ENCODE results near the gene PGAP6. TPM values are rescaled to one million over a fixed set of nuclear protein-coding genes. Genes with fewer than 3 reads are reported as not detected.
A peak's percentile ranks its signal among the peaks of the same experiment; 100 is the strongest.

The PGAP6 gene
- total and polyA plus RNA-seq, 2 of the 13 experiments (the other 11 are each of a cell fraction or from before 2014, with no cell fraction given) = 52.7 to 136 TPM

DNA sequence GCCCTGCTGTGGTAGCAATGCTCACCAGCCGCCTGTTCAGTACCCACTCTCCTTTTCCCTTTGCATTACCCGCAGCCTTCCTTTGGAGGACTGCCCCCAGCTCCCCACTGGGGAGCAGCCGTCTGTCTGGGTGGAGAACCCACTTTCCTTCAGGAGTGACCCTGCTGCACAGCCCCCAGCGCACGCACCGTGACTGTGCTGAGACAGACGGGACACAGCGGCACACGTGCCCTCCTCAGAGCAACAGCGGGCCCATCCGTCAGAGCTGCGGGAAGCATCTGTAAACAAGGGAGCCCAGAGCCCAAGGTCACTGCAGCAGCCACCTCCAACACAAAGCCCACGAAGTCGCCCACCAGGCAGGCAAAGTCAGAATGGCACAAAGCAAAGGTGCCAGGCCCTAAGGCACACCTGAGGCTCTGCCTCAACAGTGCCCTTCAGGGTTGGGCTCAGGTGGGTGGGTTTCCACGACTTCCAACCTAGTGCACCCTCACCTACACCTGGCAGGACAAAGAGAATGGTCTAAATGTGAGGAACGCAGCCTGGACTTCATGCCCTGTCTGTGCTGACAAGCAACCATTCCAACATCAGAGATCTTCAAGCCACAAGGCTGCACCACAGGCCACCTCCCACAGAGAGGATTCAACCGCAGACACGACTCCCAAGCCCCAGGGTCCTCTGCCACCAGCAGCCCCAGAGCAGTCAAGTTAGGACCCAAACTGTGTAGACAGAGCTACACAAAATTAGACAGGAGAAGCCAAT is 39.1 kb downstream of the PGAP6 start (continued):
- TF ChIP-seq, protein P1, sequence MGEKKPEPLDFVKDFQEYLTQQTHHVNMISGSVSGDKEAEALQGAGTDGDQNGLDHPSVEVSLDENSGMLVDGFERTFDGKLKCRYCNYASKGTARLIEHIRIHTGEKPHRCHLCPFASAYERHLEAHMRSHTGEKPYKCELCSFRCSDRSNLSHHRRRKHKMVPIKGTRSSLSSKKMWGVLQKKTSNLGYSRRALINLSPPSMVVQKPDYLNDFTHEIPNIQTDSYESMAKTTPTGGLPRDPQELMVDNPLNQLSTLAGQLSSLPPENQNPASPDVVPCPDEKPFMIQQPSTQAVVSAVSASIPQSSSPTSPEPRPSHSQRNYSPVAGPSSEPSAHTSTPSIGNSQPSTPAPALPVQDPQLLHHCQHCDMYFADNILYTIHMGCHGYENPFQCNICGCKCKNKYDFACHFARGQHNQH (CRISPR knock-in tag; IDR thresholded peaks at IDR 0.05) = peak; percentile 53; the same call in 1 of the 2 replicates
- TF ChIP-seq, protein P2, sequence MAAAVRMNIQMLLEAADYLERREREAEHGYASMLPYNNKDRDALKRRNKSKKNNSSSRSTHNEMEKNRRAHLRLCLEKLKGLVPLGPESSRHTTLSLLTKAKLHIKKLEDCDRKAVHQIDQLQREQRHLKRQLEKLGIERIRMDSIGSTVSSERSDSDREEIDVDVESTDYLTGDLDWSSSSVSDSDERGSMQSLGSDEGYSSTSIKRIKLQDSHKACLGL (CRISPR knock-in tag; IDR thresholded peaks at IDR 0.05) = peak; percentile 81; the same call in 1 of the 2 replicates
- TF ChIP-seq SRSF1 (optimal IDR thresholded peaks at IDR 0.05; ENCODE audit: low read depth, low read length) = peak; percentile 30
- TF ChIP-seq CAMTA2 (CRISPR knock-in tag; IDR thresholded peaks at IDR 0.05; ENCODE audit: borderline replicate concordance) = 0 out of 2 replicates have a peak, but pooled peaks have one; percentile 65
- TF ChIP-seq, protein P3, sequence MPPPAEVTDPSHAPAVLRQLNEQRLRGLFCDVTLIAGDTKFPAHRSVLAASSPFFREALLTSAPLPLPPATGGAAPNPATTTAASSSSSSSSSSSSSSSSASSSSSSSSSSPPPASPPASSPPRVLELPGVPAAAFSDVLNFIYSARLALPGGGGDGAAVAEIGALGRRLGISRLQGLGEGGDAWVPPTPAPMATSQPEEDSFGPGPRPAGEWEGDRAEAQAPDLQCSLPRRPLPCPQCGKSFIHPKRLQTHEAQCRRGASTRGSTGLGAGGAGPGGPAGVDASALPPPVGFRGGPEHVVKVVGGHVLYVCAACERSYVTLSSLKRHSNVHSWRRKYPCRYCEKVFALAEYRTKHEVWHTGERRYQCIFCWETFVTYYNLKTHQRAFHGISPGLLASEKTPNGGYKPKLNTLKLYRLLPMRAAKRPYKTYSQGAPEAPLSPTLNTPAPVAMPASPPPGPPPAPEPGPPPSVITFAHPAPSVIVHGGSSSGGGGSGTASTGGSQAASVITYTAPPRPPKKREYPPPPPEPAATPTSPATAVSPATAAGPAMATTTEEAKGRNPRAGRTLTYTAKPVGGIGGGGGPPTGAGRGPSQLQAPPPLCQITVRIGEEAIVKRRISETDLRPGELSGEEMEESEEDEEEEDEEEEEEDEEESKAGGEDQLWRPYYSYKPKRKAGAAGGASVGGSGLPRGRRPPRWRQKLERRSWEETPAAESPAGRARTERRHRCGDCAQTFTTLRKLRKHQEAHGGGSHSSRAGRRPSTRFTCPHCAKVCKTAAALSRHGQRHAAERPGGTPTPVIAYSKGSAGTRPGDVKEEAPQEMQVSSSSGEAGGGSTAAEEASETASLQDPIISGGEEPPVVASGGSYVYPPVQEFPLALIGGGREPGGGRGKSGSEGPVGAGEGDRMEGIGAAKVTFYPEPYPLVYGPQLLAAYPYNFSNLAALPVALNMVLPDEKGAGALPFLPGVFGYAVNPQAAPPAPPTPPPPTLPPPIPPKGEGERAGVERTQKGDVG (CRISPR knock-in tag; IDR thresholded peaks at IDR 0.05; ENCODE audit: borderline replicate concordance) = peak; percentile 98
- TF ChIP-seq, protein P4, sequence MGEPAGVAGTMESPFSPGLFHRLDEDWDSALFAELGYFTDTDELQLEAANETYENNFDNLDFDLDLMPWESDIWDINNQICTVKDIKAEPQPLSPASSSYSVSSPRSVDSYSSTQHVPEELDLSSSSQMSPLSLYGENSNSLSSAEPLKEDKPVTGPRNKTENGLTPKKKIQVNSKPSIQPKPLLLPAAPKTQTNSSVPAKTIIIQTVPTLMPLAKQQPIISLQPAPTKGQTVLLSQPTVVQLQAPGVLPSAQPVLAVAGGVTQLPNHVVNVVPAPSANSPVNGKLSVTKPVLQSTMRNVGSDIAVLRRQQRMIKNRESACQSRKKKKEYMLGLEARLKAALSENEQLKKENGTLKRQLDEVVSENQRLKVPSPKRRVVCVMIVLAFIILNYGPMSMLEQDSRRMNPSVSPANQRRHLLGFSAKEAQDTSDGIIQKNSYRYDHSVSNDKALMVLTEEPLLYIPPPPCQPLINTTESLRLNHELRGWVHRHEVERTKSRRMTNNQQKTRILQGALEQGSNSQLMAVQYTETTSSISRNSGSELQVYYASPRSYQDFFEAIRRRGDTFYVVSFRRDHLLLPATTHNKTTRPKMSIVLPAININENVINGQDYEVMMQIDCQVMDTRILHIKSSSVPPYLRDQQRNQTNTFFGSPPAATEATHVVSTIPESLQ (CRISPR knock-in tag; conservative IDR thresholded peaks at IDR 0.05) = no peak
- no peak for TF ChIP-seq JARID2 (CRISPR knock-in tag; IDR thresholded peaks at IDR 0.05; ENCODE audit: insufficient replicate concordance)
- TF ChIP-seq TAF15 (IDR thresholded peaks at IDR 0.05; ENCODE audit: low read depth, low read length, poor library complexity, severe bottlenecking) = peak; percentile 73
- no peak for TF ChIP-seq SOX13 (IDR thresholded peaks at IDR 0.05)
- peak in 1 of 2 experiments; percentile 65; a peak in 2 of 4 replicates for TF ChIP-seq SOX13 (CRISPR knock-in tag; conservative IDR thresholded peaks at IDR 0.05 in 1 of 2, IDR thresholded peaks at IDR 0.05 in 1 of 2)
- no peak for TF ChIP-seq ZNF44 (CRISPR knock-in tag; IDR thresholded peaks at IDR 0.05)
- TF ChIP-seq, protein P5, sequence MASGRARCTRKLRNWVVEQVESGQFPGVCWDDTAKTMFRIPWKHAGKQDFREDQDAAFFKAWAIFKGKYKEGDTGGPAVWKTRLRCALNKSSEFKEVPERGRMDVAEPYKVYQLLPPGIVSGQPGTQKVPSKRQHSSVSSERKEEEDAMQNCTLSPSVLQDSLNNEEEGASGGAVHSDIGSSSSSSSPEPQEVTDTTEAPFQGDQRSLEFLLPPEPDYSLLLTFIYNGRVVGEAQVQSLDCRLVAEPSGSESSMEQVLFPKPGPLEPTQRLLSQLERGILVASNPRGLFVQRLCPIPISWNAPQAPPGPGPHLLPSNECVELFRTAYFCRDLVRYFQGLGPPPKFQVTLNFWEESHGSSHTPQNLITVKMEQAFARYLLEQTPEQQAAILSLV (CRISPR knock-in tag; IDR thresholded peaks at IDR 0.05; ENCODE audit: borderline replicate concordance) = 0 out of 2 replicates have a peak, but pooled peaks have one; percentile 33
- peak; percentile 63; the same call in 1 of the 2 replicates for TF ChIP-seq ZNF232 (CRISPR knock-in tag; IDR thresholded peaks at IDR 0.05; ENCODE audit: borderline replicate concordance)
- TF ChIP-seq, protein P6, sequence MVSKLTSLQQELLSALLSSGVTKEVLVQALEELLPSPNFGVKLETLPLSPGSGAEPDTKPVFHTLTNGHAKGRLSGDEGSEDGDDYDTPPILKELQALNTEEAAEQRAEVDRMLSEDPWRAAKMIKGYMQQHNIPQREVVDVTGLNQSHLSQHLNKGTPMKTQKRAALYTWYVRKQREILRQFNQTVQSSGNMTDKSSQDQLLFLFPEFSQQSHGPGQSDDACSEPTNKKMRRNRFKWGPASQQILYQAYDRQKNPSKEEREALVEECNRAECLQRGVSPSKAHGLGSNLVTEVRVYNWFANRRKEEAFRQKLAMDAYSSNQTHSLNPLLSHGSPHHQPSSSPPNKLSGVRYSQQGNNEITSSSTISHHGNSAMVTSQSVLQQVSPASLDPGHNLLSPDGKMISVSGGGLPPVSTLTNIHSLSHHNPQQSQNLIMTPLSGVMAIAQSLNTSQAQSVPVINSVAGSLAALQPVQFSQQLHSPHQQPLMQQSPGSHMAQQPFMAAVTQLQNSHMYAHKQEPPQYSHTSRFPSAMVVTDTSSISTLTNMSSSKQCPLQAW (CRISPR knock-in tag; IDR thresholded peaks at IDR 0.05) = peak; percentile 87
- TF ChIP-seq EP300 (IDR thresholded peaks at IDR 0.05; ENCODE audit: low read depth in 2 of 2, low read length in 2 of 2) = peak in 1 of 2 experiments; percentile 12; a peak in 1 of 4 replicates
- TF ChIP-seq EP300 (CRISPR knock-in tag; IDR thresholded peaks at IDR 0.05; ENCODE audit: borderline replicate concordance) = no peak
- TF ChIP-seq HNF4A (CRISPR knock-in tag; IDR thresholded peaks at IDR 0.05) = peak; percentile 86
